22Rv1 (cell line): ENCODE data around the gene PRSS12.

ENCODE experiments used
- CTCF ChIP-seq: fragments of 450-650 bp; IDR thresholded peaks from 2 replicates; pipeline ENCODE4 v1.5.1; 2017; ENCODE audit warnings: mild to moderate bottlenecking
- ZFX ChIP-seq: fragments of 450-650 bp; IDR thresholded peaks from 2 replicates; pipeline ENCODE4 v1.6.1; 2017; ENCODE audit warnings: antibody characterized with exemption, borderline replicate concordance

- TF ChIP-seq CTCF, result peak; percentile 71
- no peak for TF ChIP-seq ZFX
Measured at GRCh38 chr4:118270492-118270891, 82.3 kb downstream of the PRSS12 start.
